ENCODE data around the gene CBL. TPM values are rescaled to one million over a fixed set of nuclear protein-coding genes. Genes with fewer than 3 reads are reported as not detected.
"Not testable (repeated sequence)": the region's sequence is repeated elsewhere in the genome, so short reads cannot be mapped to it uniquely, and the experiment has no call there.

Gene CBL
- total RNA-seq, 2 experiments from 2014 or later: 45.1 to 45.2 TPM

DNA sequence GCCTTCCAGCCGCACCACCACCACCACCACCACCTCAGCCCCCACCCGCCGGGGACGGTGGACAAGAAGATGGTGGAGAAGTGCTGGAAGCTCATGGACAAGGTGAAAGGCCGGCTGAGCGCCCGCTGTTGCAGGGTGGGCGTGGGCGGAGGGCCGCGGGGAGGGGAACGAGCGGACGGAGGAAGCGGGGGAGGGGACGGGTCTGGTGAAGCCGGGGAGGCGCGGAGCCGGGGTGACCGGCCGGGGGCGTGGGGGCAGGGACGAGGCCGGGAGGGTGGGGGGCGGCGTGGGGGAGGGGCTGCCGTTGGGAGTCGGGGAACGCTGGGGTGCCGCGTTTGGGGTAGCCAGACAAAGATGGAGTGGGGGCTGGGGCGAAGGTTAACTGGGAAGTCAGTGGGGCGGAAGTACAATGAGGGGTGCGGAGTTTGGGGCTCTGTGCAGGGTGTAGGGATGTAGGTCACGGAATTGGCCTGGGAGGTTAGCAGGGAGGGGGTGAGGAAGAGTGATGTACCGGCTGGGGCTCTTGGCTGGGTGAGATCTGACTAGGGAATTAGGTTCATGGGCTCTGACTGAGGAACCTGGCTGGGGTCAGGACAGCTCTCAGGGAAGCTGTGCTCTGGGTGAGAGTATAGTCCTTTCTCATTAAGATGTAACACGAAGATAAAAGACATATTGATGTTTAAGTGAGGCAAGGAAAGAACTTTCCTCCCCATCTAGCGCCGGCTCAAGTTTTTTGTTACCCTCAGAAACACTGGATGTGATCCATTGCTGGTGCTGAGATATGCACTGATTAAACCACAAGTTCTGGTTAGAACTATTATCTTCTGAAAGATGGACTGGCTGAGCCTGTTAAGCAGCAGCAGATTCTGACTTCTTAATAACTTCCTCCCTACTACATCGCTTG, 624 bp downstream of the CBL start:
- Mint-ChIP-seq H3K27me3 (no peaks in the 10 kb centered on the region), H3K9me3 (no peaks in the 10 kb centered on the region), H3K36me3 (peaks cover 3% of the 10 kb centered on the region), H3K27ac (peak overlapping the region; percentile 90), H3K4me3 (peak overlapping the region; percentile 99), H3K4me1 (peaks cover 14% of the 10 kb centered on the region)
- ATAC-seq (ENCODE audit: low read depth) (peak; percentile 34), DNase-seq (no peak)
- POLR2A ChIA-PET: interaction anchor here (0.5 to 3.8 kb wide), 23 partner anchors 38 to 188 kb away, joined by 3 to 29 read pairs (median 4); partner anchors contain the start of genes DPAGT1, HINFP, MCAM and NLRX1

GRCh38 chr11:119207415-119207960, 1.3 kb downstream of the CBL start:
- no peak for ATAC-seq (ENCODE audit: low read depth)
- Mint-ChIP-seq H3K27ac (peak overlapping the region; percentile 90), H3K36me3 (peaks cover 3% of the 10 kb centered on the region), H3K4me3 (peak overlapping the region; percentile 99), H3K4me1 (peaks cover 14% of the 10 kb centered on the region), H3K9me3 (no peaks in the 10 kb centered on the region), H3K27me3 (no peaks in the 10 kb centered on the region)
- POLR2A ChIA-PET: interaction anchor here (1.8 to 3.8 kb wide), 5 partner anchors 56 to 140 kb away, joined by 4 to 29 read pairs (median 13); partner anchors contain the start of gene VPS11
- DNase-seq: no peak

GRCh38 chr11:119209186-119209585, 3.0 kb downstream of the CBL start:
- H3K4me3 Mint-ChIP-seq: no peak overlapping the region
- H3K27me3 Mint-ChIP-seq: no peaks in the 10 kb centered on the region
- no peak overlapping the region for H3K27ac Mint-ChIP-seq
- H3K4me1 Mint-ChIP-seq: peaks cover 17% of the 10 kb centered on the region
- POLR2A ChIA-PET: no interaction called here
- H3K9me3 Mint-ChIP-seq: no peaks in the 10 kb centered on the region
- no peak for ATAC-seq (ENCODE audit: low read depth)
- no peak for DNase-seq
- peaks cover 5% of the 10 kb centered on the region for H3K36me3 Mint-ChIP-seq

DNA sequence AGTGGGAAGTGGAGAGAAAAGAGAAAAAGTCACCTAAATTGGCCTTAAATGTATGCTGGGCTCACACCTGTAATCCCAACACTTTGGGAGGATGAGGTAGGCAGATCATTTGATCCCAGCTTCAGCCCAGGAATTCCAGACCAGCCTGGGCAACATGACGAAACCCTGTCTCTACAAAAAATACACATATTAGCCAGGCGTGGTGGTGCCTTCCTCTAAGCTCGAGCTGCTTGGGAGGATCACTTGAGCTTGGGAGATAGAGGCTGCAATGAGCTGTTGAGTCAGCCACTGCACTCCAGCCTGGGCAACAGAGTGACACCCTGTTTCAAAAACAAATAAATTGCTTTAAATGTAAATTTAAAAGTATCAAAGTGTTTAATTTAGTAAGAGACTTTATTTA, 3.9 kb downstream of the CBL start:
- Mint-ChIP-seq H3K4me3 (no peak overlapping the region), H3K27me3 (no peaks in the 10 kb centered on the region), H3K27ac (no peak overlapping the region), H3K36me3 (peaks cover 5% of the 10 kb centered on the region), H3K4me1 (peaks cover 18% of the 10 kb centered on the region), H3K9me3 (no peaks in the 10 kb centered on the region)
- DNase-seq: no peak
- ATAC-seq (ENCODE audit: low read depth): no peak
- POLR2A ChIA-PET: interaction anchor here (0.9 to 1.5 kb wide), 2 partner anchors 11 to 21 kb away, joined by 4 to 5 read pairs; no protein-coding TSS in a partner anchor

- POLR2A ChIA-PET: no interaction called here
- no peak for ATAC-seq (ENCODE audit: low read depth)
- H3K4me3 Mint-ChIP-seq: no peak overlapping the region
- peaks cover 5% of the 10 kb centered on the region for H3K36me3 Mint-ChIP-seq
- H3K27ac Mint-ChIP-seq: no peak overlapping the region
- no peak for DNase-seq
- peaks cover 19% of the 10 kb centered on the region for H3K4me1 Mint-ChIP-seq
- no peaks in the 10 kb centered on the region for H3K9me3 Mint-ChIP-seq
- H3K27me3 Mint-ChIP-seq: no peaks in the 10 kb centered on the region
Measured at GRCh38 chr11:119218141-119218878, 12.2 kb downstream of the CBL start.

DNA sequence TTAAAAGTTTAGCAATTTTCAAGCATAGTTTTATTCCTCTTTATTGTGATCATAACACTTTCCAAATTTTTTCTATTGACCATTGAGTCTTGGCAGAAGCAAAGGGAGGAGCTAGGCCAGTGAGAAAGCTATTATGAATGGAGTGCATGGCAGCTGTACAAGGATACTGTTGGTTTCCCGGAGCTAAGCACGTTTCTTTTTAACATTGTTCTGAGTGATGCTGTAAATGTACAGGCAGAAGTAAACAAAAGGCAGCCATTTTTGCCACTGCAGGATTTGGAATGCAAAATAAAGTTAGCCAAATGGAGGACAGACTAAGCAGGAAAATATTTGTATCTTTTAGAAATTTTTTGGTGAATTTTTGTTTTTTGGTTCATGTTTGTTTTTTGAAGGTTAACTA, 16.2 kb downstream of the CBL start:
- no peak for ATAC-seq (ENCODE audit: low read depth)
- no peak overlapping the region for H3K4me3 Mint-ChIP-seq

DNA sequence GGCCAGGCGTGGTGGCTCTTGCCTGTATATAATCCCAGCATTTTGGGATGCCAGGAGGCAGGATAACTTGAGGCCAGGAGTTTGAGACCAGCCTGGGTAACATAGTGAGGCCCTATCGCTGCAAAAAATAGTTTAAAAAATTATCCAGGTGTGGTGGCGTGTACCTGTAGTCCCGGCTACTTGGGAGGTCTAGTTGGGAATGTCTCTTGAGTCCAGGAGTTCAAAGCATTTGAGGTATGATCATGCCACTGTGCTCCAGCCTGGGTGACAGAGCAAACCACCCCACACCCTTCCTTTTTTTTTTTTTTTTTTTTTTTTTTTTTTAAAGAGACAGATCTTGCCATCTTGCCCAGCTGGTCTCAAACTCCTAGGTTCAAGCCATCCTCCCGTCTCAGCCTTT, 16.8 kb downstream of the CBL start:
- H3K9me3 Mint-ChIP-seq: no peaks in the 10 kb centered on the region
- H3K4me1 Mint-ChIP-seq: peaks cover 18% of the 10 kb centered on the region
- H3K27me3 Mint-ChIP-seq: no peaks in the 10 kb centered on the region
- DNase-seq (no peak), ATAC-seq (ENCODE audit: low read depth) (no peak)
- peaks cover 17% of the 10 kb centered on the region for H3K36me3 Mint-ChIP-seq
- POLR2A ChIA-PET: no interaction called here
- no peak overlapping the region for H3K4me3 Mint-ChIP-seq
- H3K27ac Mint-ChIP-seq: no peak overlapping the region

More for the DNA sequence above, 16.2 kb downstream of the CBL start:
- no peak overlapping the region for H3K27ac Mint-ChIP-seq
- peaks cover 18% of the 10 kb centered on the region for H3K4me1 Mint-ChIP-seq
- H3K27me3 Mint-ChIP-seq: no peaks in the 10 kb centered on the region
- no peak for DNase-seq
- POLR2A ChIA-PET: no interaction called here
- H3K9me3 Mint-ChIP-seq: no peaks in the 10 kb centered on the region
- peaks cover 15% of the 10 kb centered on the region for H3K36me3 Mint-ChIP-seq

DNA sequence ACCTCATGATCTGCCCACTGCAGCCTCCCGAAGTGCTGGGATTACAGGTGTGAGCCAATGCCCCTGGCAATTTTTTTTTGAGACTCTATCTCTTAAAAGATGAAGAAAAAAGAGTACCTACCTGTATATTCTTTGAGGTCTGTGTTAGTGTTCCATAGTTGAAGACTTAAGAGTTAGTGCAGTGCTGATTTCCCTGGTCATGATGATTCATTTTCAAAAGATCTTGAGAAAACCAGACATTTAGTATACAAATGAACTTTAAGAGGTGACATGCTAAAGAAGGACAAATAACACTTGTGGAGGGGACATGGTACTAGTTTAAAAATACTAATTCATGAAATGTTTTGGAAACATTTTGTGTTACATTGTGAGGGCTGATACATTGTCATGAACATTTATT, 17.7 kb downstream of the CBL start:
- no peaks in the 10 kb centered on the region for H3K9me3 Mint-ChIP-seq
- peaks cover 18% of the 10 kb centered on the region for H3K36me3 Mint-ChIP-seq
- POLR2A ChIA-PET: no interaction called here
- ATAC-seq (ENCODE audit: low read depth): no peak
- peaks cover 21% of the 10 kb centered on the region for H3K4me1 Mint-ChIP-seq
- no peak for DNase-seq
- no peak overlapping the region for H3K4me3 Mint-ChIP-seq
- no peak overlapping the region for H3K27ac Mint-ChIP-seq
- no peaks in the 10 kb centered on the region for H3K27me3 Mint-ChIP-seq

DNA sequence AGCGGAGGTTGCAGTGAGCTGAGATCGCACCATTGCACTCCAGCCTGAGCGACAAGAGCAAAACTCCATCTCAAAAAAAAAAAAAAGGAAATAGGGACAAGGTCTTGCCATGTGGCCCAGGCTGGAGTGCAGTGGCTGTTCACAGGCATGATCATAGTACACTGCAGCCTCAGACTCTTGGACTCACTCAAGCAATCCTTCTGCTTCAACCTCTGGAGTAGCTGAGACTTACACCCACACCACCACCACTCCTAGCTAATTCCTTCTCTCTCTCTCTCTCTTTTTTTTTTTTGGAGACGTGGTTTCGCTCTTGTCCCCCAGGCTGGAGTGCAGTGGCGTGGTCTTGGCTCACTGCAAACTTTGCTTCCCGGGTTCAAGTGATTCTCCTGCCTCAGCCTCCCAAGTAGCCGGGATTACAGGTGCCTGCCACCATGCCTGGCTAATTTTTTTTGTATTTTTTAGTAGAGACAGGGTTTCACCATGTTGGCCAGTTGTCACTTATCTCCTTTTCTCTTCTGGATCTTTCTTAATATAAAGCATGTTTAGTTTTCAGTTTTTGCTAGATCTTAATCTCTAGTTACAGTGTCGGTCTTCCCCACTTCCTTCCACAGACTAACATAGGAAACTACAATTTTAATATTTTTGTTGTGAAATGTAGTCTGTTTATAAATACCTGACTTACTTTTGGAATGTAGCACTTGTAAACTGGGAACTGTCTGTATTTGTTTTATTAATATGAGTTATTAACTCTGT, 22.6 kb downstream of the CBL start:
- Mint-ChIP-seq H3K4me1 (peaks cover 26% of the 10 kb centered on the region), H3K4me3 (peak overlapping the region; percentile 67), H3K27ac (peak overlapping the region; percentile 47), H3K36me3 (peaks cover 23% of the 10 kb centered on the region)
- H3K27me3 Mint-ChIP-seq, POLR2A ChIA-PET, H3K9me3 Mint-ChIP-seq, DNase-seq: not testable (repeated sequence)
- ATAC-seq (ENCODE audit: low read depth): peak; percentile 54

- Mint-ChIP-seq H3K36me3 (peaks cover 24% of the 10 kb centered on the region), H3K4me1 (peaks cover 23% of the 10 kb centered on the region), H3K9me3 (no peaks in the 10 kb centered on the region), H3K4me3 (peak overlapping the region; percentile 67), H3K27ac (peak overlapping the region; percentile 47), H3K27me3 (no peaks in the 10 kb centered on the region)
- POLR2A ChIA-PET: interaction anchor here (0.5 kb wide), 1 partner anchor 31 kb away, joined by 3 read pairs; no protein-coding TSS in a partner anchor
- ATAC-seq (ENCODE audit: low read depth): peak; percentile 30
- DNase-seq: no peak
Measured at GRCh38 chr11:119229288-119229672, 23.1 kb downstream of the CBL start.

DNA sequence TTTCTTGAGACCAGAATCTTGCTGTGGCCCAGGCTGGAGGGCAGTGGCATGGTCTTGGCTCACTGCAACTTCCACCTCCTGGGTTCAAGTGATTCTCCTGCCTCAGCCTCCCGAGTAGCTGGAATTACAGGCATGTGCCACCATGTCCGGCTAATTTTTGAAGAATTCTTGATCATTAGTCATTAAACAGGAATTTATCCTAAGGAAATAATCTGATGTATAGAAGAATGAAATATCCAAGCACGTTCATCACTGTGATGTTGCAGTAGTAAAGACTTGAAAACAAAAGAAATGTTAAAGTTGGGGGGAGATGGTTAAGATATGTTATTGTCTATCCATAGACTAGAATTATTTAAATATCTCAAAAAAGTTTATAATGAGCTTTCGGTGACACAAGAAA, 23.6 kb downstream of the CBL start:
- ATAC-seq (ENCODE audit: low read depth) (no peak), DNase-seq (no peak)
- Mint-ChIP-seq H3K4me1 (peaks cover 23% of the 10 kb centered on the region), H3K4me3 (no peak overlapping the region), H3K27ac (no peak overlapping the region), H3K9me3 (no peaks in the 10 kb centered on the region), H3K27me3 (no peaks in the 10 kb centered on the region), H3K36me3 (peaks cover 25% of the 10 kb centered on the region)
- POLR2A ChIA-PET: interaction anchor here (0.5 kb wide), 1 partner anchor 31 kb away, joined by 3 read pairs; no protein-coding TSS in a partner anchor

DNA sequence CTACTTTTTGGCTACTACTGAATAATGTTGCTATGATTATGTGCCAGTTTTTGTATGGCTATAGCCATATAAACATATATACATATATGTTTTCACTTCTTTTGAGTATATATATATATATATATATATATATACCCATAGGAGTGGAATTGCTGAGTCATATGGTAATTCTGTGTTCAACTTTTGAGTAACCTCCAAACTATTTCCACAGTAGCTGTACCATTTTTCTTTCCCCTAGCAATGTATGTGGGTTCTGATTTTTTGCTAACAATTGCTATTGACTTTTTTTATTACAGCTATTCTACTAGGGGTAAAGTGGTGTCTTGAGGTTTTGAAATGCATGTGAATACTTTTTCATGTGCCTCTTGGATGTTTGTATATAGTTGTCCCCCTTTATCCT, 30.4 kb downstream of the CBL start:
- DNase-seq (no peak), ATAC-seq (ENCODE audit: low read depth) (no peak)
- Mint-ChIP-seq H3K27me3 (no peaks in the 10 kb centered on the region), H3K9me3 (no peaks in the 10 kb centered on the region), H3K4me1 (peaks cover 34% of the 10 kb centered on the region), H3K36me3 (peaks cover 56% of the 10 kb centered on the region), H3K4me3 (no peak overlapping the region), H3K27ac (no peak overlapping the region)
- POLR2A ChIA-PET: no interaction called here

DNA sequence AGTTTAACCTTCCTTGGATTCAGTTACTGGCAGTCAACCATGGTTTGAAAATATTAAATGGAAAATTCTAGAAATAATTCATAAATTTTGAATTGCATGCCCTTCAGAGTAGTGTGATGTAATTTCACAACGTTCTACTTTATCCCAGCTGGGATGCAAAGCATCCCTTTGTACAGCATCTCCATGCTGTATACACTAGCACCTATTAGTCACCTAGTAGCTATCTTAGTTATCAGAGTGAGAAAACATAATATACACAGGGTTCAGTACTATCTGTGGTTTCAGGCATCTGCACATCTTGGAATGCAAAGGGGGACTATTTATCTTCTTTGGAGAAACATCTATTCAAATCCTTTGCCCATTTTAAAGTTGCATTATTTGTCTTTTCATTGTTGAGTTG, 30.8 kb downstream of the CBL start:
- Mint-ChIP-seq H3K4me1 (peaks cover 37% of the 10 kb centered on the region), H3K27me3 (no peaks in the 10 kb centered on the region), H3K36me3 (peaks cover 60% of the 10 kb centered on the region), H3K9me3 (no peaks in the 10 kb centered on the region), H3K27ac (no peak overlapping the region), H3K4me3 (no peak overlapping the region)
- POLR2A ChIA-PET: no interaction called here
- DNase-seq (no peak), ATAC-seq (ENCODE audit: low read depth) (no peak)

All from activated naive CD8-positive, alpha-beta T cell treated with anti-CD3 and anti-CD28 coated beads, Interleukin-2, amount 10 ng/mL, durations not matched to agents 7 days and 5 days (primary cell).